GM23248 (cell line): Measurements from ENCODE around the gene GFM2. TPM values are rescaled to one million over a fixed set of nuclear protein-coding genes. Genes with fewer than 3 reads are reported as not detected.

Experiments
- DNase-seq: peaks from one replicate; pipeline ENCODE4 v3.0.0-alpha.2; 2015
- H2AFZ ChIP-seq: fragments of 200-600 bp; sonication (generic); 2 replicates; pipeline ENCODE4 v1.6.1; 2016; ENCODE audit warnings: antibody characterized with exemption
- H3F3A ChIP-seq: fragments of 200-600 bp; sonication (generic); 2 replicates; pipeline ENCODE4 v1.6.1; 2016; ENCODE audit warnings: mild to moderate bottlenecking, antibody characterized with exemption, mixed run types; ENCODE audit not compliant: insufficient read depth
- H3K27ac ChIP-seq: fragments of 200-600 bp; sonication (generic); 2 replicates; pipeline ENCODE4 v1.5.1; 2016; ENCODE audit warnings: mild to moderate bottlenecking
- H3K27me3 ChIP-seq: fragments of 200-600 bp; sonication (generic); replicated peaks from 2 replicates; pipeline ENCODE4 v1.6.1; 2016; ENCODE audit warnings: mild to moderate bottlenecking; ENCODE audit not compliant: insufficient read depth
- H3K36me3 ChIP-seq: fragments of 200-600 bp; sonication (generic); 2 replicates; pipeline ENCODE4 v1.6.1; 2016; ENCODE audit warnings: low read depth, mild to moderate bottlenecking
- H3K4me1 ChIP-seq: fragments of 200-600 bp; sonication (generic); 2 replicates; pipeline ENCODE4 v1.6.1; 2016; ENCODE audit warnings: mild to moderate bottlenecking; ENCODE audit not compliant: insufficient read depth
- H3K4me2 ChIP-seq: fragments of 200-600 bp; sonication (generic); one replicate; pipeline ENCODE4 v1.6.1; 2016; ENCODE audit warnings: mild to moderate bottlenecking; ENCODE audit not compliant: unreplicated experiment
- H3K4me3 ChIP-seq: fragments of 200-600 bp; sonication (generic); 2 replicates; pipeline ENCODE4 v1.5.1; 2016; ENCODE audit warnings: mild to moderate bottlenecking
- H3K79me2 ChIP-seq: fragments of 200-600 bp; sonication (generic); 2 replicates; pipeline ENCODE4 v1.6.1; 2016; ENCODE audit warnings: mild to moderate bottlenecking; ENCODE audit not compliant: insufficient read depth
- H3K9ac ChIP-seq: fragments of 200-600 bp; sonication (generic); 2 replicates; pipeline ENCODE4 v1.6.1; 2016; ENCODE audit warnings: mild to moderate bottlenecking
- H3K9me2 ChIP-seq: fragments of 200-600 bp; sonication (generic); 2 replicates; pipeline ENCODE4 v1.6.1; 2016; ENCODE audit warnings: mixed run types, mild to moderate bottlenecking, moderate library complexity; ENCODE audit not compliant: insufficient read depth
- H3K9me3 ChIP-seq: fragments of 200-600 bp; sonication (generic); one replicate; pipeline ENCODE4 v1.6.1; 2017; ENCODE audit warnings: low read depth
- H4K20me1 ChIP-seq: fragments of 200-600 bp; sonication (generic); 2 replicates; pipeline ENCODE4 v1.6.0; 2016; ENCODE audit not compliant: insufficient read depth
- EZH2 ChIP-seq: fragments of 200-600 bp; sonication (generic); IDR thresholded peaks from 2 replicates; pipeline ENCODE4 v1.6.1; 2018; ENCODE audit warnings: antibody characterized with exemption, mild to moderate bottlenecking; ENCODE audit not compliant: insufficient read depth, poor library complexity, severe bottlenecking
- EZH2phosphoT487 ChIP-seq: fragments of 200-600 bp; sonication (generic); IDR thresholded peaks from 2 replicates; pipeline ENCODE4 v1.6.1; 2018; ENCODE audit warnings: antibody characterized with exemption, moderate library complexity, mild to moderate bottlenecking, low read depth; ENCODE audit not compliant: insufficient read depth
- WGBS, 2 experiments: methylation state at CpG; one replicate each; pipeline ENCODE4 v1.1.6; 2015 to 2017; ENCODE audit warnings: low lambda C conversion rate in 2 of 2, low coverage in 1 of 2; ENCODE audit errors: missing lambda C conversion rate in 2 of 2; 5-methylcytosine and 5-hydroxymethylcytosine counted together
- in situ Hi-C: fragments of 300-500 bp; cut with MboI; formaldehyde crosslinking; loops from 2 replicates; pipeline ENCODE4 v1.15.0; 2020
- polyA plus RNA-seq: library from polyadenylated mRNA; unstranded; fragments of >200 nt; fragmentation: Nextera tagmentation; extraction: Ambion mirVana; gene quantifications from 2 replicates; pipeline ENCODE4 v1.2.1, GENCODE V29; 2016
- total RNA-seq: library from RNA; depleted of rRNA; stranded (reverse); fragments of >200 nt; shearing (Covaris generic); gene quantifications from 2 replicates; pipeline ENCODE4 v1.2.3, GENCODE V29; 2014

GFM2 gene
- total and polyA plus RNA-seq, 2 experiments from 2014 or later: 21.6 to 35.9 TPM

GRCh38 chr5:74772359-74772758, 5.4 kb upstream of the GFM2 start:
- Histone ChIP-seq H3K4me1 (peaks cover 5% of the 10 kb centered on the region; the same call in 1 of the 2 replicates), H3K36me3 (peaks cover 56% of the 10 kb centered on the region), H3K27me3 (no peaks in the 10 kb centered on the region), H3K9ac (no peak overlapping the region), H3K4me3 (no peak overlapping the region), H3K9me2 (no peaks in the 10 kb centered on the region), H2AFZ (no peak overlapping the region), H4K20me1 (no peaks in the 10 kb centered on the region), H3K4me2 (no peak overlapping the region), H3K27ac (no peak overlapping the region), H3K9me3 (no peaks in the 10 kb centered on the region), H3F3A (no peaks in the 10 kb centered on the region), H3K79me2 (peaks cover 30% of the 10 kb centered on the region)
- 81 to 86% methylated on average over 7 of the region's 7 CpGs for WGBS, 2 experiments
- in situ Hi-C loops: loop anchor here (5.0 kb wide), 1 partner anchor 145 kb away; no protein-coding TSS in a partner anchor
- DNase-seq: peak; percentile 5
- no peak for TF ChIP-seq EZH2
- TF ChIP-seq EZH2phosphoT487: no peak

GRCh38 chr5:74767579-74767913, 629 bp upstream of the GFM2 start:
- Histone ChIP-seq H3F3A (peaks cover 16% of the 10 kb centered on the region), H3K4me3 (peak overlapping the region; percentile 98), H3K4me1 (peaks cover 38% of the 10 kb centered on the region), H3K36me3 (peaks cover 26% of the 10 kb centered on the region), H4K20me1 (no peaks in the 10 kb centered on the region), H3K4me2 (peak overlapping the region; percentile 80), H3K79me2 (peaks cover 69% of the 10 kb centered on the region), H3K9ac (peak overlapping the region; percentile 85), H3K9me3 (no peaks in the 10 kb centered on the region), H3K9me2 (no peaks in the 10 kb centered on the region), H2AFZ (peak overlapping the region; percentile 99), H3K27ac (peak overlapping the region; percentile 58), H3K27me3 (no peaks in the 10 kb centered on the region)
- 1 to 5% methylated on average over 9 of the region's 9 CpGs for WGBS, 2 experiments
- in situ Hi-C loops: no loop called here
- no peak for TF ChIP-seq EZH2
- TF ChIP-seq EZH2phosphoT487: no peak
- DNase-seq: peak; percentile 81

GRCh38 chr5:74766418-74766848, 484 bp downstream of the GFM2 start:
- DNase-seq: peak; percentile 84
- in situ Hi-C loops: no loop called here
- peak overlapping the region; percentile 99 for H2AFZ ChIP-seq
- H3K36me3 ChIP-seq: peaks cover 22% of the 10 kb centered on the region
- peak overlapping the region; percentile 85 for H3K9ac ChIP-seq
- no peaks in the 10 kb centered on the region for H3K9me2 ChIP-seq
- no peaks in the 10 kb centered on the region for H3K9me3 ChIP-seq
- H3K4me2 ChIP-seq: peak overlapping the region; percentile 75
- no peaks in the 10 kb centered on the region for H4K20me1 ChIP-seq
- H3K79me2 ChIP-seq: peaks cover 80% of the 10 kb centered on the region
- peaks cover 27% of the 10 kb centered on the region for H3F3A ChIP-seq
- no peak for TF ChIP-seq EZH2
- no peak for TF ChIP-seq EZH2phosphoT487
- peak overlapping the region; percentile 98 for H3K4me3 ChIP-seq
- peaks cover 43% of the 10 kb centered on the region for H3K4me1 ChIP-seq
- H3K27ac ChIP-seq: peak overlapping the region; percentile 43; the same call in 1 of the 2 replicates
- H3K27me3 ChIP-seq: no peaks in the 10 kb centered on the region
- WGBS, 2 experiments: 0 to 1% methylated on average over 10 of the region's 10 CpGs

- WGBS, 2 experiments: 62% methylated on average over 27 of the region's 27 CpGs
- Histone ChIP-seq H2AFZ (peak overlapping the region; percentile 99), H4K20me1 (no peaks in the 10 kb centered on the region), H3K36me3 (peaks cover 17% of the 10 kb centered on the region), H3K9ac (peak overlapping the region; percentile 85), H3K9me2 (no peaks in the 10 kb centered on the region), H3K27me3 (no peaks in the 10 kb centered on the region), H3K79me2 (peaks cover 86% of the 10 kb centered on the region), H3K4me3 (peak overlapping the region; percentile 98), H3K4me2 (peak overlapping the region; percentile 75), H3K27ac (no peak overlapping the region), H3K9me3 (no peaks in the 10 kb centered on the region), H3F3A (peaks cover 27% of the 10 kb centered on the region), H3K4me1 (peaks cover 43% of the 10 kb centered on the region)
- peak; percentile 3 for DNase-seq
- in situ Hi-C loops: no loop called here
- TF ChIP-seq EZH2 (no peak), EZH2phosphoT487 (no peak)
Observed at GRCh38 chr5:74765929-74766328, 988 bp downstream of the GFM2 start.
